HL-60/S4 (cell line): ENCODE results near the gene BANK1.

ENCODE experiments used
- in situ Hi-C: fragments of 300-500 bp; cut with MboI; formaldehyde crosslinking; loops from 2 replicates; pipeline ENCODE4 v1.14.3; 2022; ENCODE audit warnings: low sequenced_read_pairs

BANK1 gene

GRCh38 chr4:102114118-102114630 lies 323.6 kb downstream of the BANK1 start:
- in situ Hi-C loops = no loop called here

- in situ Hi-C loops = no loop called here
Observed at GRCh38 chr4:102116121-102116520, 325.6 kb downstream of the BANK1 start.

- in situ Hi-C loops = no loop called here
Observed at GRCh38 chr4:102120846-102121245, 330.3 kb downstream of the BANK1 start.
